Measurements from ENCODE around the gene RBM23.
"Not testable (repeated sequence)": the region's sequence is repeated elsewhere in the genome, so short reads cannot be mapped to it uniquely, and the experiment has no call there.

RBM23 gene

GRCh38 chr14:22919601-22919921, 612 bp upstream of the RBM23 start:
- DNase-seq (ENCODE audit: low read depth in 2 of 3, low spot score in 2 of 3) = no peak

GRCh38 chr14:22915886-22916521, 2.9 kb downstream of the RBM23 start:
- no peak for DNase-seq (ENCODE audit: low read depth in 2 of 3, low spot score in 2 of 3)

DNA sequence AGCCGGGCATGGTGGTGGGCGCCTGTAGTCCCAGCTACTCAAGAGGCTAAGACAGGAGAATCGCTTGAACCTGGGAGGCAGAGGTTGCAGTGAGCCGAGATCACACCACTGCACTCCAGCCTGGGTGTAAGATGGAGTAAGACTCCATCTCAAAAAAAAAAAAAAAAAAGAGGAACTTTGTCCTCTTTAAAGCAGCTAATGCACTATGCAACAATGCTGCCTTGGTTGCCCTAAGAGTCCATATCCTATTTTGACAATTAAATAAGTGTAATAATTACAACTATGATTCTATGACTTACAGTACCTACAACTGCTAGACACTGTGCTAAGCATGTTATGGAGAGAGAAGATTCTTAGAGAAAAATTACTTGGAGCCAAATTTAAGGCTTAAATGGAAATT, 4.1 kb downstream of the RBM23 start:
- not testable (repeated sequence) for DNase-seq (ENCODE audit: low read depth in 2 of 3, low spot score in 2 of 3)

GRCh38 chr14:22910916-22911315, 8.0 kb downstream of the RBM23 start:
- DNase-seq (ENCODE audit: low read depth in 2 of 3, low spot score in 2 of 3) = no peak

DNA sequence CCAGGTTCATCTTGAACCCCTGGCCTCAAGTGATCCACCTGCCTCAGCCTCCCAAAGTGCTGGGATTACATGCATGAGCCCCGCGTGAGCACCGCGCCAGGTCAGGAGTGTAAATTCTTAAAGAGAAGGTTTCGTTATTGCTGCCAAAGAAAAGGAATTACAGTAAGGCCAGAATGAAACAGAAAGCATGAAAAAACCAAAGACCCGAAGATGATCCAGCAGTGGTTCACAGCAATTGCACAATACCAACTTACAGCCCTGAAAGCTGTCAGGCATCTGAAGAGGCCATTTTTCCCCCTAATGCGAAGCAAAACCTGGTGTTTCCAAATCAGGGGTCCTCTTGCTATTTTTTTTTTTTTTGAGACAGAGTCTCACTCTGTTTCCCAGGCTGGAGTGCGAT, 10.3 kb downstream of the RBM23 start:
- DNase-seq (ENCODE audit: low read depth in 2 of 3, low spot score in 2 of 3) = no peak

GRCh38 chr14:22907429-22907828, 11.5 kb downstream of the RBM23 start:
- DNase-seq (ENCODE audit: low read depth in 2 of 3, low spot score in 2 of 3) = no peak

DNA sequence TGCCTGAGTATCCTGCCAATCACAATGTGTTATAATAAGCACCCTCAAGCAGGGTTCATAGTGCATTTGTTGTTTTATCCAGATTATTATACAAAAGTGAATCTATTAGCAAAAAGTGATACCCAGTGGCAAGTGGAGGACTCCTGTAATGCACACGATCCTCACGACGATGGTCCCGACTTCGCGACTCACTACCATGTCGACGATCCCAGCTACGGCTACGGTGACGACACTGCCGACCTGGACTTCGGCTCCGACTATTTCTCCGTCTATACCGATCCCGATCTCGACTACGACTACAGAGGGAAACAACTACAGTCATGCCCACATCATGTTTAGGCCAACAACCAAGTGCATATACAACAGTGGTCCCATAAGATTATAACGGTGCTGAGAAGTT, 12.9 kb downstream of the RBM23 start:
- no peak for DNase-seq (ENCODE audit: low read depth in 2 of 3, low spot score in 2 of 3)

DNA sequence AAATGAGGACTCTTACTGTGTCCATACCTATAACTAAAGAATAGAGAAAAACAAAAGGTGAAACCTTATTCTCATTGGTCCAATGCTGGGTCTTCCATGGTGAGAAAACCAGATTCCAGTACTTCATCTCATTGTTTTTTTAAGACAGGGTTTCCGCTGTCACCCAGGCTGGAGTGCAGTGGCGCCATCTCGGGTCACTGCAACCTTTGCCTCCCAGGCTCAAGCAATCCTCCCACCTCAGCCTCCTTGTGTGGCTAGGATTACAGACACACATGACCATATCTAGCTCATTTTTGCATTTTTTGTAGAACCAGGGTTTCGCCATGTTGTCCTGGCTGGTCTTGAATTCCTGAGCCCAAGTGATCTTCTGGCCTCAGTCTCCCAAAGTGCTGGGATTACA, 13.3 kb downstream of the RBM23 start:
- no peak for DNase-seq (ENCODE audit: low read depth in 2 of 3, low spot score in 2 of 3)

DNA sequence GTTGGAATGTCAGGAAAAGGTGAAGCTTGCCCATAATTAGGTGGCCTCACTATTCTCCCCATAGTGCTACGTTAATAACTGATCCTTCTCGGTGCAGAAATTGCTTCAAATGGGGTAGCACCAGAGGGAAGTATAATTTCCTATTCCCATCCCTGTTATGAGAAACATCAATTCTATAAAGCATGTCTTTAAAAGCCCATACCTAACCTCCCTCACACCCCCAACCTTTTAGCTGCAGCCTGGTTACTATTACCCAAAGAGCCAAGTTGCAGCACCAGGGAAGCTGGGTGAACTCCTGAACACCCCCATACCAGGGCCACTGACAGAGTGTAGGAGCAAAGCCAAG, 15.2 kb downstream of the RBM23 start:
- DNase-seq (ENCODE audit: low read depth in 2 of 3, low spot score in 2 of 3) = no peak

- DNase-seq (ENCODE audit: low read depth in 2 of 3, low spot score in 2 of 3) = no peak
Observed at GRCh38 chr14:22901799-22902198, 17.1 kb downstream of the RBM23 start.

GRCh38 chr14:22900081-22900799, 18.7 kb downstream of the RBM23 start:
- DNase-seq (ENCODE audit: low read depth in 2 of 3, low spot score in 2 of 3) = no peak

DNA sequence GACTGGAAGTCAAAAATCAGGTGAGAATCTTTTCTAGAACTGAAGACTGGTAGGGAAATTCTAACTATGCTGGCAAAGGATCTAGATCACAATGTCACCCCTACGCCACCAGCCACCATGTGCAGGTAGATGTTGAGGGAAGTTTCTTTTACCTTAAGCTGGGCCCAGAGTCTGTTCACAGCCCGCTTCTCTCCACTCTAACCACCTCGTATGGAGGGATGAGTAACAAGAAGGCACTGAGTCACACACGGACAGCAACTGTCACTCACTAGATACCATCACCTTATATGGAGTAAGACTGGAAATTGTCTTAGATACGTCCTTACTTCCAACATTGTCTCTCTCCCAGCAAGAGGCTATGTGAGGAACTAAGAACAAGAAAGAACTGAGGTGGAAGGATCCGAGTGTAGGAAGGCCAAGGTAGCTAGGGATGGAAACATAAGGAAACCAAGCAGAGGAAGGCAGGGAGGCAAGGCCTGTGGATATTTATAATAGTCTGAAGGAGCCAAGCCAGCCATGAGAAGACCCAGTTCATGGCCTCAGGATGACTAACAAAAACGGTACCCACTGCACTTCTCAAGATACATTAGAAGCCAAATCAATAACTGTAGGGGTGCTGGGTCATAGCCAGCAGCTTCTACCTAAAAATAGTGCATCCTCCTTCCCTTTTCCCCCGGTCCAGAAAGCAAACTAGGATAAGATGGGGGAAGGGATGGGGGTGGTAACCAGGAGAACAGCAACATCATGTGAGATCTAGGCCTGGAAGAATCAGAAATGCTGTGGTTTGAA, 20.5 kb downstream of the RBM23 start:
- no peak for DNase-seq (ENCODE audit: low read depth in 2 of 3, low spot score in 2 of 3)

- DNase-seq (ENCODE audit: low read depth in 2 of 3, low spot score in 2 of 3) = no peak
Observed at GRCh38 chr14:22897357-22897756, 21.6 kb downstream of the RBM23 start.

- no peak for DNase-seq (ENCODE audit: low read depth in 2 of 3, low spot score in 2 of 3)
Observed at GRCh38 chr14:22896760-22897159, 22.2 kb downstream of the RBM23 start.

- no peak for DNase-seq (ENCODE audit: low read depth in 2 of 3, low spot score in 2 of 3)
Observed at GRCh38 chr14:22896356-22896755, 22.6 kb downstream of the RBM23 start.

GRCh38 chr14:22895402-22895801, 23.5 kb downstream of the RBM23 start:
- no peak for DNase-seq (ENCODE audit: low read depth in 2 of 3, low spot score in 2 of 3)

- no peak for DNase-seq (ENCODE audit: low read depth in 2 of 3, low spot score in 2 of 3)
Observed at GRCh38 chr14:22893706-22894105, 25.2 kb downstream of the RBM23 start.

DNA sequence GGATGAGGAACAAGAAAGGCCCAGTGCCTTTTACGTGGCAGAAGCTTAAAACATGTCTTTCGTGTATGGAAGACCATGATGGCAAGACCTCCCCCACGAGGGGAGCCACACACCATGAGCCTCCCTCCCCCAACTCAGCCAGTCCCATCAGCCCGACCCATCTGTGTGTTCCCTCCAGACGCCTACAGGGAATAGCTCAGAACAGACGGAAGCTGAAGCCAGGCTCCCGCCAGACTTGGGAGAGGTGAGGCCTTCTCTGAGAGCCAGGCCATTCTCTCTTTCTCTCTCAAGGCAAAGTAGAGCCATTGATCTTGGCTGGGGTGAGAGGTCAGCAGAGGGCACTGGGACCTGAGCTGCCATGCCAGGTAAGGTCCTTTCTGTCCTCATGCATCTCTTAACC, 26.5 kb downstream of the RBM23 start:
- DNase-seq (ENCODE audit: low read depth in 2 of 3, low spot score in 2 of 3) = no peak

GRCh38 chr14:22890416-22890815, 28.5 kb downstream of the RBM23 start:
- DNase-seq (ENCODE audit: low read depth in 2 of 3, low spot score in 2 of 3) = no peak

GRCh38 chr14:22888662-22889061, 30.3 kb downstream of the RBM23 start:
- no peak for DNase-seq (ENCODE audit: low read depth in 2 of 3, low spot score in 2 of 3)

DNA sequence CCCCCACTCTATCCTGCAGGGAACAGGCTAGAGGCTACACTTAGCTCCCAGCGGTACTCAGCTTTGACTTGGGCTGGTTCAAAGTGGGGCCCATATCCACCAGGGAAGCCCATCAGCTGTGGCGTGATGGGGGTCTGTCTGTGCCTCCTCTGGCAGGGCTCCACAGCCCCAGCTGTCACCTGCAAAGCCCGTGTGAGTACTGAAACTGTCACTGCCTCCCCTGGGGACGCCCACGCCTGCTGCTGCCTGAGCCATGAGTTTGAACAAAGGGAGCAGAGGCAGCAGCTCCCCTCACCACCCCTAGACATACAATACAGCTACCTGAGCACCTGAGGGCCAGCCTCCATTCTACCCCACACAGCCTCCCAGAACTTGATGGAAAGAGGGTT, 31.0 kb downstream of the RBM23 start:
- DNase-seq (ENCODE audit: low read depth in 2 of 3, low spot score in 2 of 3) = no peak

DNA sequence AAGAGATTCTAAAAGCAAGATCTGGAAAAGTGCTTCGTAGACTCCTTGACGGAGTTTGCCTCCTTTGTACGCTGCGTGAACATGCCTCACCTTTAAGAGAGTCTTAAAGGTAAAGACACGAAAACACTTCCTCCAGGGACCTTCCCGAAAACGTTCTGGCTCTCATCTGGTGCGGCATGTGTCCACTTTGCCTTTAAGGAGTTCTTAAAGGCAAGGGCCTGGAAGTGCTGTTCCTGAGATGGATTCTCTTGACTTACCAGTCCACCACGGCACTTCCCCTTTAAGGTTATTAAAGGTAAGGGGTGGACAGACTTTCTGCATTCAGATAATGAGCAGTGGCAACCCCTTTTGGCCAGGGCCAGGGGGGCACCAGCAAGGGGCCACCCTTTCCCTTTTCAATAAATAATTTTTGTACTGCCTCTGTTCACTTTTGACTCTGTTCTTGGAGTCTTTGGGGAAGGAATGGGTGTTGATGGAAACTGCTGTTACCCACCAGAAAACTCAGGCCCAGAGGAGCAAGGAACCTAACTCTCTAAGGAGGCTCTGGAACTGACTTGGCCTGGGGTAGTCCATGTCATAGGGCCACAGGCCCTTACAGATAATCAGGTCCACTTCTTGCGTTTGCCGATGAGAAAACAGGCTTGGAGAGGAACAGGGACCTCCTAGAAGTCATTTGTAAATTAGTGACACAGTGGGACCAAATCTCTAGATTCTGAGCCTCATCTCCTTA, 31.5 kb downstream of the RBM23 start:
- no peak for DNase-seq (ENCODE audit: low read depth in 2 of 3, low spot score in 2 of 3)
